Spinal cord (tissue), 10 donors: ENCODE results near the gene GJA1. TPM values are rescaled to one million over a fixed set of nuclear protein-coding genes. Genes with fewer than 3 reads are reported as not detected.
"Not testable (repeated sequence)": the region's sequence is repeated elsewhere in the genome, so short reads cannot be mapped to it uniquely, and the experiment has no call there.

Experiments
- DNase-seq, 6 donors: peaks; one replicate each; pipeline versions ENCODE4 v3.0.0 to v3.0.0-alpha.2; 2013 to 2015; ENCODE audit warnings: low spot score in 6 of 6, low read depth in 4 of 6
- H3K27ac ChIP-seq: one replicate; pipeline ENCODE4 v1.5.1; 2013; ENCODE audit warnings: low read depth, low read length, control low read depth
- H3K27me3 ChIP-seq: one replicate; pipeline ENCODE4 v1.6.1; 2013; ENCODE audit warnings: low read length; ENCODE audit not compliant: control insufficient read depth, insufficient read depth
- H3K36me3 ChIP-seq: one replicate; pipeline ENCODE4 v1.6.1; 2013; ENCODE audit warnings: low read length; ENCODE audit not compliant: control insufficient read depth, insufficient read depth
- H3K4me1 ChIP-seq: one replicate; pipeline ENCODE4 v1.6.1; 2013; ENCODE audit warnings: low read length; ENCODE audit not compliant: control insufficient read depth, insufficient read depth
- H3K4me3 ChIP-seq: one replicate; pipeline ENCODE4 v1.5.1; 2013; ENCODE audit warnings: low read depth, low read length, control low read depth
- H3K9me3 ChIP-seq: one replicate; pipeline ENCODE4 v1.6.1; 2013; ENCODE audit warnings: low read length; ENCODE audit not compliant: control insufficient read depth, insufficient read depth
- WGBS: methylation state at CpG from one replicate; pipeline ENCODE4 v1.1.5; 2013; ENCODE audit warnings: missing lambda C conversion rate; ENCODE audit not compliant: insufficient coverage; 5-methylcytosine and 5-hydroxymethylcytosine counted together
- long read RNA-seq, 4 donors: transcript quantifications; one replicate each; lab custom pipeline, GENCODE V29; 2026
- polyA plus RNA-seq, 2 donors: library from polyadenylated mRNA; unstranded; fragments of 120-200 nt; gene quantifications; one replicate each; pipeline ENCODE4 v1.2.1, GENCODE V29; 2013; ENCODE audit not compliant: insufficient read length in 2 of 2
- total RNA-seq, 2 donors: library from RNA; depleted of rRNA in 1 of 2; stranded (reverse); fragments of 120-200 nt in 1 of 2; fragments of >200 nt in 1 of 2; gene quantifications; one replicate each; pipeline versions ENCODE4 v1.2.3 to v1.2.4, GENCODE V29; 2013 to 2014
- donor health status: healthy.

GJA1 gene
- 1,000 to 10,000 TPM in 1 of 2 donors, 100 to 1,000 TPM in 1; 568 to 1,250 TPM for total RNA-seq
- 100 to 1,000 TPM; 327 to 561 TPM for polyA plus RNA-seq
- long read RNA-seq, donor 1, transcript GJA1-204 (2 exons, 3,152 nt) = major isoform, 88 of 88 reads
- long read RNA-seq, donor 1, partial matches to known transcripts = 0 of 88 reads
- long read RNA-seq, donor 1, other reads (novel, unspliced or antisense) = 0 of 88 reads
- long read RNA-seq, donor 2, transcript GJA1-204 (2 exons, 3,152 nt) = major isoform, 30 of 30 reads
- long read RNA-seq, donor 2, partial matches to known transcripts = 0 of 30 reads
- long read RNA-seq, donor 2, other reads (novel, unspliced or antisense) = 0 of 30 reads
- long read RNA-seq, donor 3, transcript GJA1-204 (2 exons, 3,152 nt) = major isoform, 42 of 147 reads
- long read RNA-seq, donor 3, partial matches to known transcripts = 103 of 147 reads
- long read RNA-seq, donor 3, other reads (novel, unspliced or antisense) = 0 of 147 reads
- long read RNA-seq, donor 4, transcript GJA1-204 (2 exons, 3,152 nt) = major isoform, 19 of 19 reads
- long read RNA-seq, donor 4, partial matches to known transcripts = 0 of 19 reads
- long read RNA-seq, donor 4, other reads (novel, unspliced or antisense) = 0 of 19 reads

DNA sequence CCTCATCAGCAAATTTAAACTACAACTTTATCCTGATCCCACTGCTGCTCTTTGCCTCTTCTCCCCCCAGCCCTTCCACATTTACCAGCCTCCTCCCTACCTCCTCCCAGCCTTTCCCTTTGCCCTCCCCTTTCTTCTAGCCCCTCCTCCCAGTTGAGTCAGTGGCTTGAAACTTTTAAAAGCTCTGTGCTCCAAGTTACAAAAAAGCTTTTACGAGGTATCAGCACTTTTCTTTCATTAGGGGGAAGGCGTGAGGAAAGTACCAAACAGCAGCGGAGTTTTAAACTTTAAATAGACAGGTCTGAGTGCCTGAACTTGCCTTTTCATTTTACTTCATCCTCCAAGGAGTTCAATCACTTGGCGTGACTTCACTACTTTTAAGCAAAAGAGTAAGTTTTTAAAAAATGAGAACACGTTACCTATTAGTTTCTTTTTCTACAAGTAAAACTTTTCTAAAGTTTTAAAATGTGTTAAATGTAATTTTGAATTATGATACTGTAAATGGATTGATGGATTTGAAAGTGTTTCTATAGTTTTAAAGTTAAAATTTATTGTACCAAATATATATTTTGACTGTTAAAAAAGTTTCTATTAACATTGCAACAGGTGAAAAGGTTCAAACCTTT lies at the start of gene GJA1:
GJA1 (plus strand) TSS at position 203 of the 626 bp plus-strand sequence. CDS start 11,202 bp downstream, outside the sequence.
- Histone ChIP-seq H3K27me3 (peaks cover 4% of the 10 kb centered on the region), H3K4me3 (peak within 1 kb of the TSS; percentile 87), H3K27ac (peak within 1 kb of the TSS; percentile 95), H3K4me1 (peaks cover 10% of the 10 kb centered on the region), H3K36me3 (no peaks in the 10 kb centered on the region), H3K9me3 (no peaks in the 10 kb centered on the region)
- peak in 4 of 6 donors; percentile 67 to 91 (median 74) for DNase-seq
- 40% methylated on average over 1 of the region's 5 CpGs for WGBS

DNA sequence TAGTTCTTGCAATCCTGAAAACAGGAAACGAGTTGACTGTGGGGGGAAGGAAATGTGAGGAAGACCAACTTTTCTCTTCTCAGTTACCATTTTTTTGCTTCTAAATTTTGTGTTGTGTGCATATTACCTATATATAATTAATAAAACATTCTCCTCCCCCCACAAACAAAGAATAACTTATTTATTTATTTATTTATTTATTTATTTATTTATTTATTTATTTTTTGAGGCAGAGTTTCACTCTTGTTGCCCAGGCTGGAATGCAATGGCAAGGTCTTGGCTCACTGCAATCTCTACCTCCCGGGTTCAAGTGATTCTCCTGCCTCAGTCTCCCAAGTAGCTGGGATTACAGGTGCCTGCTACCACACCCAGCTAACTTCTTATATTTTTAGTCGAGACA lies 48.9 kb upstream of the GJA1 start:
- DNase-seq, H3K9me3 ChIP-seq, H3K27ac ChIP-seq, H3K36me3 ChIP-seq, H3K4me1 ChIP-seq, H3K4me3 ChIP-seq, H3K27me3 ChIP-seq: not testable (repeated sequence)
- WGBS = 100% methylated on average over 1 of the region's 3 CpGs

GRCh38 chr6:121389419-121389818 lies 46.0 kb upstream of the GJA1 start:
- Histone ChIP-seq H3K9me3 (no peaks in the 10 kb centered on the region), H3K4me3 (no peak overlapping the region), H3K27me3 (no peaks in the 10 kb centered on the region), H3K27ac (no peak overlapping the region), H3K36me3 (no peaks in the 10 kb centered on the region), H3K4me1 (no peaks in the 10 kb centered on the region)
- DNase-seq = no peak
- WGBS = 90% methylated on average over 3 of the region's 3 CpGs

- H3K36me3 ChIP-seq = no peaks in the 10 kb centered on the region
- no peaks in the 10 kb centered on the region for H3K27me3 ChIP-seq
- no peak overlapping the region for H3K27ac ChIP-seq
- H3K4me1 ChIP-seq = no peaks in the 10 kb centered on the region
- no peak overlapping the region for H3K4me3 ChIP-seq
- DNase-seq = no peak
- H3K9me3 ChIP-seq = no peaks in the 10 kb centered on the region
- no CpG with 5 or more reads among the region's 1 CpG for WGBS
Observed at GRCh38 chr6:121393731-121394505, 41.5 kb upstream of the GJA1 start.

GRCh38 chr6:121395736-121396135 lies 39.7 kb upstream of the GJA1 start:
- no peak overlapping the region for H3K27ac ChIP-seq
- H3K4me1 ChIP-seq = no peaks in the 10 kb centered on the region
- no peaks in the 10 kb centered on the region for H3K27me3 ChIP-seq
- no peak for DNase-seq
- H3K4me3 ChIP-seq = no peak overlapping the region
- H3K36me3 ChIP-seq = no peaks in the 10 kb centered on the region
- no CpG with 5 or more reads among the region's 4 CpGs for WGBS
- H3K9me3 ChIP-seq = no peaks in the 10 kb centered on the region

DNA sequence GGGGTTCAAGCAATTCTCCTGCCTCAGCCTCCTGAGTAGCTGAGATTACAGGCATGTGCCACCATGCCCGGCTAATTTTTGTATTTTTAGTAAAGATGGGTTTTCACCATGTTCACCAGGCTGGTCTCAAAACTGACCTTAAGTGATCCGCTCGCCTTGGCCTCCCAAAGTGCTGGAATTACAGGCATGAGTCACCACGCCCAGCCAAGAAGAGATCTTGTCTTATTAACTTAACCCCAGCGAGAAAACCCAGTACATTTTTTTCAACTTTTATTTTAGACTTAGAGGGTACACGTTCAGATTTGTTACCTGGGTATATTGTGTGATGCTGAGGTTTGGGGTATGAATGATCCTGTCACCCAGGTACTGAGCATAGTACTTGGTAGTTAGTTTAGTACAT lies 38.3 kb upstream of the GJA1 start:
- H3K4me3 ChIP-seq, H3K27ac ChIP-seq, H3K9me3 ChIP-seq, DNase-seq, H3K27me3 ChIP-seq, H3K4me1 ChIP-seq, H3K36me3 ChIP-seq: not testable (repeated sequence)
- WGBS = 96% methylated on average over 4 of the region's 6 CpGs

GRCh38 chr6:121398127-121398526 lies 37.3 kb upstream of the GJA1 start:
- no peaks in the 10 kb centered on the region for H3K36me3 ChIP-seq
- no peak overlapping the region for H3K27ac ChIP-seq
- no peaks in the 10 kb centered on the region for H3K4me1 ChIP-seq
- H3K9me3 ChIP-seq = no peaks in the 10 kb centered on the region
- no peaks in the 10 kb centered on the region for H3K27me3 ChIP-seq
- H3K4me3 ChIP-seq = no peak overlapping the region
- WGBS = 60% methylated on average over 1 of the region's 2 CpGs
- DNase-seq = peak in 1 of 6 donors; percentile 22

GRCh38 chr6:121399966-121400365 lies 35.5 kb upstream of the GJA1 start:
- Histone ChIP-seq H3K4me3 (no peak overlapping the region), H3K4me1 (no peaks in the 10 kb centered on the region), H3K27me3 (no peaks in the 10 kb centered on the region), H3K9me3 (no peaks in the 10 kb centered on the region), H3K27ac (no peak overlapping the region), H3K36me3 (no peaks in the 10 kb centered on the region)
- no peak for DNase-seq
- WGBS = 68% methylated on average over 2 of the region's 2 CpGs

DNA sequence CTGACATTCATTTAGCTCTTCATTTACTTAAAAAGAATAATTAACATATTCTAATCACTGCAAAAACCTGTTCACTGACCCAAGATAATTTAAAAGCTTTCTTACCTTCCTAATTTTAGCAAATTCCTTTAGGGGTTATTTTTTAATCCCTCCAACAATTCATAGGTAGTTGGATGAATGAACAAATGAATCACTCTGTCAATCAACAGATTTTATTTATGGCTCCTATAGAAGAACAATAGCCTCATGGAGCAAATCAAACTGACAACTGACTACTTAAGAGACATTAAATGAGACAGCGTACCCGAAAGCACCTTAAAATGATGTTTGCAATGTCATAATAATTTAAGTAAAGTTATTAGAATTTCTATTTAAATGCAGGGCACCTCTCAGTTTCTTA lies 31.5 kb upstream of the GJA1 start:
- Histone ChIP-seq H3K4me3 (no peak overlapping the region), H3K4me1 (no peaks in the 10 kb centered on the region), H3K9me3 (no peaks in the 10 kb centered on the region), H3K27me3 (no peaks in the 10 kb centered on the region), H3K36me3 (no peaks in the 10 kb centered on the region), H3K27ac (no peak overlapping the region)
- DNase-seq = no peak
- WGBS = no CpG with 5 or more reads among the region's 2 CpGs
